Measurements from ENCODE around the gene ADAMTS2. TPM values are rescaled to one million over a fixed set of nuclear protein-coding genes. Genes with fewer than 3 reads are reported as not detected.

The ADAMTS2 gene
- total RNA-seq, 3 donors from 2014 or later (not counting 1 experiment from before 2014, with no cell fraction given): 0.28 TPM; not detected in 2

DNA sequence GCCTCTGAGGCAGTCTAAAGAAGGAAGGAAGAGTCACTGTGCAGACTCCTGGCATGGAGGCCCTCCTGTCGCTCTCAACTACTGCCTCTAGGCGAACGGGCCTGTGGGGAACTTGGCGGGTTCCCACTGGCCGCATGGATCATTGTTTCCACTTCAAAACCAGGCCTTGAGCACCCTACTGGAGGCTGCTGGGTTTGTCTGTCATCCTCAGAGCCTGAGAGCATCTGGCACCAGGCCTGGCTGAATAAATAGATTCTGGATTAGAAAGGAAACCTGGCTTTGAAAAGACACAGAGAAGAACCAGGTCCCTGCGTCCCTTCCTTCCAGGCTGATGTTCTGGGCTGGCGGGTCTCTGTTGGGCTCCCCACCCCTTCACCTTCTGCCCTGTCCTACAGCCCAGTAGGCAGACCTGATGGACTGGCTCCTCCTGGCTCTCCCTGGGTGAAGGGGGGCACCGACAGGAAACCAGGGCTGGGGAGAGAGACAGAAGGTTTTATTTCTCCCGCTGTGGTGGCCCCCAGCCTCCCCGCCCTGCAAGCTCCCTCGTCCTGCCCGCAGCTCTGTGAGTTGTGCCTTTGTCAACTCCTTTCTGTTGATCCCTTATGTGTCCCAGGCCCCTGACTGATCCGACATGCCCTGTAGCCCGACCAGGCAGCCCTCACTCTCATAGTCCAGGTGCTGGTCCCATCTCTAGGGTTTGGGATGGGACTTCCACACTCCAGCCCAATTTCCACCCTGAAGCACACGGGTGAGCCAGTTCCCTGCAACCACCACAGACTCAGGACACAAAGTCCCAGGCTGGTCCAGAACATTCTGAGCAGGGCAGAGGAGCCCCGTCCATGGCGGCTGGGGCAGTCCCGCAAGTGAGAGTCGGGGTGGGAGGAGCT lies 50.1 kb downstream of the ADAMTS2 start:
- no peaks in the 10 kb centered on the region for H3K4me1 ChIP-seq (ENCODE audit: control insufficient read depth, insufficient read depth, low read length)
- Mint-ChIP-seq H3K9me3 (no peaks in the 10 kb centered on the region), H3K4me3 (no peak overlapping the region), H3K27me3 (ENCODE audit: low read depth in 2 of 2) (no peaks in the 10 kb centered on the region), H3K4me1 (no peaks in the 10 kb centered on the region), H3K36me3 (no peaks in the 10 kb centered on the region), H3K27ac (no peak overlapping the region)
- 84% methylated on average over 18 of the region's 19 CpGs for WGBS (ENCODE audit: insufficient coverage)
- DNase-seq (no peak), ATAC-seq (no peak)
- no peak overlapping the region for H3K4me3 ChIP-seq (ENCODE audit: low read length)
- no peak overlapping the region for H3K27ac ChIP-seq (ENCODE audit: low read length)
- no peaks in the 10 kb centered on the region for H3K9me3 ChIP-seq (ENCODE audit: control insufficient read depth, insufficient read depth, low read length)
- H3K27me3 ChIP-seq (ENCODE audit: control insufficient read depth, insufficient read depth, low read length): no peaks in the 10 kb centered on the region
- H3K36me3 ChIP-seq (ENCODE audit: control insufficient read depth, insufficient read depth, low read length): no peaks in the 10 kb centered on the region
- TF ChIP-seq, protein P1, sequence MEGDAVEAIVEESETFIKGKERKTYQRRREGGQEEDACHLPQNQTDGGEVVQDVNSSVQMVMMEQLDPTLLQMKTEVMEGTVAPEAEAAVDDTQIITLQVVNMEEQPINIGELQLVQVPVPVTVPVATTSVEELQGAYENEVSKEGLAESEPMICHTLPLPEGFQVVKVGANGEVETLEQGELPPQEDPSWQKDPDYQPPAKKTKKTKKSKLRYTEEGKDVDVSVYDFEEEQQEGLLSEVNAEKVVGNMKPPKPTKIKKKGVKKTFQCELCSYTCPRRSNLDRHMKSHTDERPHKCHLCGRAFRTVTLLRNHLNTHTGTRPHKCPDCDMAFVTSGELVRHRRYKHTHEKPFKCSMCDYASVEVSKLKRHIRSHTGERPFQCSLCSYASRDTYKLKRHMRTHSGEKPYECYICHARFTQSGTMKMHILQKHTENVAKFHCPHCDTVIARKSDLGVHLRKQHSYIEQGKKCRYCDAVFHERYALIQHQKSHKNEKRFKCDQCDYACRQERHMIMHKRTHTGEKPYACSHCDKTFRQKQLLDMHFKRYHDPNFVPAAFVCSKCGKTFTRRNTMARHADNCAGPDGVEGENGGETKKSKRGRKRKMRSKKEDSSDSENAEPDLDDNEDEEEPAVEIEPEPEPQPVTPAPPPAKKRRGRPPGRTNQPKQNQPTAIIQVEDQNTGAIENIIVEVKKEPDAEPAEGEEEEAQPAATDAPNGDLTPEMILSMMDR (IDR thresholded peaks at IDR 0.05): no peak
- intact Hi-C loops (cut with micrococcal nuclease): no loop called here

DNA sequence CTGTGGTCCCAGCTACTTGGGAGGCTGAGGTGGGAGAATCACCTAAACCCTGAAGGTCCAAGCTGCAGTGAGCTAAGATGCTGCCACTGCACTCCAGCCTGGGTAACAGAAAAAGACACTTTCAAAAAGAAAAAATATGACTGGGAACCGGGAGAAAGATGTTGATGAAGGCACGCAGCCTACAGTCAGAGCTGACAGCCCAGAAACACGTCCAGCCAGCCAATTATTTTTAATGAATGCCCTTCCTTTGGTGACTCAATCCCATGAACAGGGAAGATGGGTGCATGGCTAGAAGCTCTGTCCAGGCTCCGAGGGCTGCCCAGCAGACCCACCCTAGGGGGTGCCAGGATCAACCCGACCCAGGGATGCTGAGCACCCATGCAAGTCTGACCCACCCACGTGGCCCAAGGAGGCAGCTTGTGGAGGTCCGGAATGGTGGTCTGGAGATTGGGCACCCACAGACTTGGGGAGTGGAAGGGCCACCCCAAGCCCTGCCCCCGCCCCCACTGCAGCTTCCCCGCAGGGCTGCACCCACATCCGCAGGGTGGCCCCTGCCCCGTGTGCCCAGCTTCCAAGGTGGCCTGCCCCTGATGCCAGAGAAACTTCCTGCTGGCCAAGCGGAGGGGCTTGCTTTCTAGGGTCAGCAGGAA lies 51.0 kb downstream of the ADAMTS2 start:
- no peak overlapping the region for H3K27ac Mint-ChIP-seq
- DNase-seq (no peak), ATAC-seq (no peak)
- Histone ChIP-seq H3K27me3 (ENCODE audit: control insufficient read depth, insufficient read depth, low read length) (no peaks in the 10 kb centered on the region), H3K27ac (ENCODE audit: low read length) (no peak overlapping the region), H3K4me3 (ENCODE audit: low read length) (no peak overlapping the region), H3K9me3 (ENCODE audit: control insufficient read depth, insufficient read depth, low read length) (no peaks in the 10 kb centered on the region), H3K4me1 (ENCODE audit: control insufficient read depth, insufficient read depth, low read length) (no peaks in the 10 kb centered on the region), H3K36me3 (ENCODE audit: control insufficient read depth, insufficient read depth, low read length) (no peaks in the 10 kb centered on the region)
- no peaks in the 10 kb centered on the region for H3K27me3 Mint-ChIP-seq (ENCODE audit: low read depth in 2 of 2)
- H3K4me1 Mint-ChIP-seq: no peaks in the 10 kb centered on the region
- intact Hi-C loops (cut with micrococcal nuclease): no loop called here
- no peak overlapping the region for H3K4me3 Mint-ChIP-seq
- TF ChIP-seq, protein P1 (IDR thresholded peaks at IDR 0.05): no peak
- H3K36me3 Mint-ChIP-seq: no peaks in the 10 kb centered on the region
- WGBS (ENCODE audit: insufficient coverage): 84% methylated on average over 12 of the region's 12 CpGs
- H3K9me3 Mint-ChIP-seq: no peaks in the 10 kb centered on the region

DNA sequence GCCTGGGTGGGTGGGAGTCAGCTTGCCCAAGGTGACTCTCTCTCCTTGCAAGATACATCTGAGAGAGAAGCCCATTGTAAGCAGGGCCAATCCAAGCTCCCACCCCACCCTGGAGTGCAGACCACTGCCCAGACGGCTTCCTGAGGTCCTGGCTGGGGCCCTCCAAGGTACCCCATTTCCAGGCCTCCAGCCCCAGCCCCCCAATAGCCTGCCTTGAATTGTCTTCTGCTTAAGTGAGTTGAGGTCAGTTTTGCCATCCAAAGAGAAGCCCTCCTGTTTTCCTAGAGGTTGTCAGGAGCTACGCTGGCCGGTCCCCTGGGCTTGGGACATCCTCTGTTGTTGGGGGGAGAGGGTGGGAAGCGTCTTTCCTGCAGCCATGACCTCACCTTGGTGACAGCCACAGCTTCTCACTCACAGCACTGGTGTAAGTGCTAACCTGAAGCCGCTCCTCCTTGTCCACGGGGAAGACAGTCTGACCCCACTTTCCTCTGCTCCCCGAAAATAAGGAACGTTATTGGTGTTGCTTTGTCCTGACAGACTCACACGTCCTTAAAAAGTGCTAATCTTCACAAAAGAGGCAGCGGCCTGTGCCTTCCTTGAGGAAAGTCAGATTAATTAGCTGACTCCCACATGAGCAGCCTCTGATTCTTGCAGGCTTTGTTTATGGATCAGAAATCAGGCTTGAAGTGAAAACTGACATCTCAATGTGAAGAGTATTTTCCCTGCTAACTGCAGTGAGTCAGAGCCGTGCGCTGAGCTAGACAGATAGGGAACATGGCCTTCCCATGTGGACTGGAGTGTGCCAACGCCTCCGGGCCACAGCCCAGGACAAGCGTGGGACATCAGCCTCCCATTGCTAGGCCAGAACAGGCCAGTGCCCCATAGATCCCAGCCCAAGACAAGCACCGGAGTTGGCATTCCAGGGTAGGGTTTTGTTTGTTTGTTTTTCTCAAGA lies 52.3 kb downstream of the ADAMTS2 start:
- Mint-ChIP-seq H3K9me3 (no peaks in the 10 kb centered on the region), H3K4me1 (no peaks in the 10 kb centered on the region), H3K4me3 (no peak overlapping the region), H3K27ac (no peak overlapping the region), H3K36me3 (no peaks in the 10 kb centered on the region), H3K27me3 (ENCODE audit: low read depth in 2 of 2) (no peaks in the 10 kb centered on the region)
- TF ChIP-seq, protein P1 (IDR thresholded peaks at IDR 0.05): no peak
- Histone ChIP-seq H3K36me3 (ENCODE audit: control insufficient read depth, insufficient read depth, low read length) (no peaks in the 10 kb centered on the region), H3K27me3 (ENCODE audit: control insufficient read depth, insufficient read depth, low read length) (no peaks in the 10 kb centered on the region), H3K4me3 (ENCODE audit: low read length) (no peak overlapping the region), H3K4me1 (ENCODE audit: control insufficient read depth, insufficient read depth, low read length) (no peaks in the 10 kb centered on the region), H3K27ac (ENCODE audit: low read length) (no peak overlapping the region), H3K9me3 (ENCODE audit: control insufficient read depth, insufficient read depth, low read length) (no peaks in the 10 kb centered on the region)
- 84% methylated on average over 16 of the region's 16 CpGs for WGBS (ENCODE audit: insufficient coverage)
- DNase-seq: no peak
- intact Hi-C loops (cut with micrococcal nuclease): no loop called here
- no peak for ATAC-seq

Measured in natural killer cell (primary cell).